Measurements from ENCODE around the gene ANKH.

ANKH gene

GRCh38 chr5:14730466-14730865, 141.1 kb downstream of the ANKH start:
- no peak overlapping the region for H4K8ac ChIP-seq (ENCODE audit: low read depth, low read length)
- WGBS (ENCODE audit: extremely low coverage, insufficient coverage, insufficient read length): no CpG with 5 or more reads among the region's 13 CpGs
- no peak overlapping the region for H3K27ac ChIP-seq (ENCODE audit: low read depth, low read length)
- peaks cover 0 to 6% of the 10 kb centered on the region in 2 experiments for H3K36me3 ChIP-seq (ENCODE audit: control insufficient read depth in 1 of 2, insufficient read depth in 2 of 2, low read length in 2 of 2)
- no peak overlapping the region for H2BK120ac ChIP-seq (ENCODE audit: insufficient read depth, low read length, poor library complexity)
- H3K4me3 ChIP-seq (ENCODE audit: low read depth, low read length): no peak overlapping the region
- no peak overlapping the region for H2BK5ac ChIP-seq (ENCODE audit: low read depth, low read length, poor library complexity)
- H3K4me2 ChIP-seq (ENCODE audit: low read length): no peak overlapping the region
- H2BK12ac ChIP-seq (ENCODE audit: low read length): no peak overlapping the region
- no peaks in the 10 kb centered on the region for H3K9me3 ChIP-seq (ENCODE audit: insufficient read depth, low read depth, low read length)
- no peak overlapping the region for H2AFZ ChIP-seq (ENCODE audit: insufficient read depth, low read length, poor library complexity)
- H3K79me1 ChIP-seq (ENCODE audit: low read length): peaks cover 6% of the 10 kb centered on the region
- H3K18ac ChIP-seq (ENCODE audit: low read length): no peak overlapping the region
- no peak overlapping the region for H2AK5ac ChIP-seq (ENCODE audit: low read length)
- H3K9ac ChIP-seq (ENCODE audit: low read length): no peak overlapping the region
- H3K4me1 ChIP-seq (ENCODE audit: control insufficient read depth in 1 of 2, insufficient read depth in 2 of 2, low read length in 2 of 2): peaks cover 16 to 18% of the 10 kb centered on the region in 2 experiments
- no peak for DNase-seq
- no peak overlapping the region for H4K91ac ChIP-seq (ENCODE audit: low read depth, low read length)
- H4K12ac ChIP-seq (ENCODE audit: low read depth, low read length): no peak overlapping the region
- no peaks in the 10 kb centered on the region for H3K79me2 ChIP-seq (ENCODE audit: control insufficient read depth, insufficient read depth, low read length, poor library complexity)
- no peak overlapping the region for H3K14ac ChIP-seq (ENCODE audit: low read length)
- H3K4ac ChIP-seq (ENCODE audit: low read depth, low read length): no peak overlapping the region
- H3K23ac ChIP-seq (ENCODE audit: low read length): no peak overlapping the region
- no peaks in the 10 kb centered on the region for H3K27me3 ChIP-seq (ENCODE audit: insufficient read depth, low read length)

DNA sequence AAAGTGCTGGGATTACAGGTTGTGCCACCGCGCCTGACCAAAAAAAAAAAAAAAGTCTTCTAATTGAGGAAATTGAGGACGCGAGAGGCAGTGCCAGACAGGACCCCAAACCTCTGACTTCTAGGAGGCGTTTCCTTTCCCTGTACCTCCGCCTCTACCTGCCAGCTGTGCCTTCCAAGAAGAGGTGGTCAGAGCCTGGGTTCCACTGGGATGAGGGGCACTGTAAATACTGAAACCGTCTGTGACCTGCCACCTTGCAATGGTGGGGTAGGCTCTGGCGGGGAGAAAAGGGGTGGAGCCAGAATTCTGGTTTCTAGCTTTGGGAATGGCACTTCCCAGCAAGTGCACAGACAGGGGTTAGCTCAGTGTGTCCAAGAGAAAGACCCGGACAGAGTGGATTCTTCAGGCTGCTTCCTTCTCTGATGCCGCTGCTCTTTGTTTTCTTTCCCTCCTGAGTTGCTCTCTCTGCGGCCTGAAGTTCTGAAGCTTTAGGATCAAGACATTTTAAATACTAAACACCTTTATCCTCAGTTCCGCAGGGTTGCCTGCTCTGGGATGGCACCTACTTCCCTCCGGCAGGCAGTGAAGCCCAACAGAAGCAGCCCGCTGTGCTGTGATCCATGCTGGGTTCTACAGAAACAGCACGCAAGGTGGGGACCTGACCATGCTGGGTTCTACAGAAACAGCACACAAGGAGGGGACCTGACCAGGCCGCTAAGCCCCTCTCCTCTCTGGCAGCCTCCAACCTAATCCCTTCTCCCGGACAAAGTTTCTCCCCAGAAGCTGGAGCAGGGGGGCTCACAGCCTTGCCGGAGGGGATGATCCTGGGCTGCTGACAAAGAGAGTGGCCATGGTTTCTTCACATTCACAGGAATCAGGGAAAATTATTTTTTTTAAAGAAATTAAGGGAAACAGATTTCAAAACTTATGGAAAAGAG, 141.9 kb downstream of the ANKH start:
- Histone ChIP-seq H3K36me3 (ENCODE audit: control insufficient read depth in 1 of 2, insufficient read depth in 2 of 2, low read length in 2 of 2) (peaks cover 0 to 6% of the 10 kb centered on the region in 2 experiments), H3K9ac (ENCODE audit: low read length) (no peak overlapping the region), H2BK120ac (ENCODE audit: insufficient read depth, low read length, poor library complexity) (no peak overlapping the region), H3K4me3 (ENCODE audit: low read depth, low read length) (no peak overlapping the region), H3K4ac (ENCODE audit: low read depth, low read length) (no peak overlapping the region), H3K4me1 (ENCODE audit: control insufficient read depth in 1 of 2, insufficient read depth in 2 of 2, low read length in 2 of 2) (peaks cover 16 to 20% of the 10 kb centered on the region in 2 experiments), H3K27ac (ENCODE audit: low read depth, low read length) (no peak overlapping the region), H3K18ac (ENCODE audit: low read length) (no peak overlapping the region), H2AFZ (ENCODE audit: insufficient read depth, low read length, poor library complexity) (no peak overlapping the region), H2AK5ac (ENCODE audit: low read length) (no peak overlapping the region), H3K79me2 (ENCODE audit: control insufficient read depth, insufficient read depth, low read length, poor library complexity) (no peaks in the 10 kb centered on the region), H4K12ac (ENCODE audit: low read depth, low read length) (no peak overlapping the region), H3K14ac (ENCODE audit: low read length) (no peak overlapping the region), H3K9me3 (ENCODE audit: insufficient read depth, low read depth, low read length) (no peaks in the 10 kb centered on the region), H2BK12ac (ENCODE audit: low read length) (no peak overlapping the region), H2BK5ac (ENCODE audit: low read depth, low read length, poor library complexity) (no peak overlapping the region), H4K8ac (ENCODE audit: low read depth, low read length) (no peak overlapping the region), H4K91ac (ENCODE audit: low read depth, low read length) (no peak overlapping the region), H3K23ac (ENCODE audit: low read length) (no peak overlapping the region), H3K79me1 (ENCODE audit: low read length) (peaks cover 6% of the 10 kb centered on the region), H3K27me3 (ENCODE audit: insufficient read depth, low read length) (no peaks in the 10 kb centered on the region), H3K4me2 (ENCODE audit: low read length) (no peak overlapping the region)
- DNase-seq: no peak
- WGBS (ENCODE audit: extremely low coverage, insufficient coverage, insufficient read length): no CpG with 5 or more reads among the region's 18 CpGs

GRCh38 chr5:14728459-14728938, 143.1 kb downstream of the ANKH start:
- H4K91ac ChIP-seq (ENCODE audit: low read depth, low read length): no peak overlapping the region
- H2AK5ac ChIP-seq (ENCODE audit: low read length): no peak overlapping the region
- H2BK5ac ChIP-seq (ENCODE audit: low read depth, low read length, poor library complexity): no peak overlapping the region
- H3K36me3 ChIP-seq (ENCODE audit: control insufficient read depth in 1 of 2, insufficient read depth in 2 of 2, low read length in 2 of 2): peaks cover 0 to 4% of the 10 kb centered on the region in 2 experiments
- no peak overlapping the region for H2AFZ ChIP-seq (ENCODE audit: insufficient read depth, low read length, poor library complexity)
- H2BK120ac ChIP-seq (ENCODE audit: insufficient read depth, low read length, poor library complexity): no peak overlapping the region
- H3K23ac ChIP-seq (ENCODE audit: low read length): no peak overlapping the region
- no peak overlapping the region for H3K27ac ChIP-seq (ENCODE audit: low read depth, low read length)
- H3K14ac ChIP-seq (ENCODE audit: low read length): peak overlapping the region; percentile 25
- peaks cover 16 to 20% of the 10 kb centered on the region in 2 experiments for H3K4me1 ChIP-seq (ENCODE audit: control insufficient read depth in 1 of 2, insufficient read depth in 2 of 2, low read length in 2 of 2)
- H3K79me2 ChIP-seq (ENCODE audit: control insufficient read depth, insufficient read depth, low read length, poor library complexity): no peaks in the 10 kb centered on the region
- peak overlapping the region; percentile 17 for H2BK12ac ChIP-seq (ENCODE audit: low read length)
- no peak overlapping the region for H3K4ac ChIP-seq (ENCODE audit: low read depth, low read length)
- WGBS (ENCODE audit: extremely low coverage, insufficient coverage, insufficient read length): no CpG with 5 or more reads among the region's 15 CpGs
- no peaks in the 10 kb centered on the region for H3K27me3 ChIP-seq (ENCODE audit: insufficient read depth, low read length)
- H3K9ac ChIP-seq (ENCODE audit: low read length): no peak overlapping the region
- H3K18ac ChIP-seq (ENCODE audit: low read length): no peak overlapping the region
- no peak overlapping the region for H4K8ac ChIP-seq (ENCODE audit: low read depth, low read length)
- no peaks in the 10 kb centered on the region for H3K9me3 ChIP-seq (ENCODE audit: insufficient read depth, low read depth, low read length)
- DNase-seq: no peak
- peak overlapping the region; percentile 6 for H4K12ac ChIP-seq (ENCODE audit: low read depth, low read length)
- H3K4me2 ChIP-seq (ENCODE audit: low read length): no peak overlapping the region
- no peak overlapping the region for H3K4me3 ChIP-seq (ENCODE audit: low read depth, low read length)
- H3K79me1 ChIP-seq (ENCODE audit: low read length): peaks cover 6% of the 10 kb centered on the region

DNA sequence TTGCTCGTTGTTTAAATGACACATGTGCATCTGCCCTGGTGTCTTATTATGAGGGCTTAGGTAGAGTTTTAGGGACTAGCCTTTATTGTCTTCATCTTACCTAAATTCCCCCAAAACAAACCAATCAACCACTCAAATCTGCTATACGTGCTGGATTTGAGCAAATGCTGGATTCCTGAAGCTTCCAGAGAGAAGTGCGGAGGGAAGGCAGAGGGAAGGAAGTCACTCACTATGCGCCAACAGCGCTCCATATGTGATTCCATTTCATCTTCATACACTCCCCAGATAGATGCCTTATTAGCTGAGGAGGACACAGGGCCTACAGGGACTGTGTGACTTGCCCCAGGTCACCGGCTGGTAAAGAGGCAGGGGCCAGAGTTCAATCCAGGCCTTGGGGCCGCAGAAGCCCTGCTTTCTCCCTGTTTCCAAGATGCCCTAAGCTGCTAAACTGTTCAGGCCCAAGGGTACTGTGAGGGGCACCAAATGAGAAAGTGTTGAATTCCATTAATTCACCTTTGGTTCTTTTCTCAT, 143.6 kb downstream of the ANKH start:
- Histone ChIP-seq H2AK5ac (ENCODE audit: low read length) (no peak overlapping the region), H2BK12ac (ENCODE audit: low read length) (peak overlapping the region; percentile 2), H3K79me1 (ENCODE audit: low read length) (peaks cover 6% of the 10 kb centered on the region), H3K18ac (ENCODE audit: low read length) (no peak overlapping the region), H4K12ac (ENCODE audit: low read depth, low read length) (no peak overlapping the region), H2AFZ (ENCODE audit: insufficient read depth, low read length, poor library complexity) (no peak overlapping the region), H3K9ac (ENCODE audit: low read length) (no peak overlapping the region), H2BK5ac (ENCODE audit: low read depth, low read length, poor library complexity) (no peak overlapping the region), H3K14ac (ENCODE audit: low read length) (no peak overlapping the region), H4K91ac (ENCODE audit: low read depth, low read length) (no peak overlapping the region), H3K27ac (ENCODE audit: low read depth, low read length) (no peak overlapping the region), H4K8ac (ENCODE audit: low read depth, low read length) (no peak overlapping the region), H3K9me3 (ENCODE audit: insufficient read depth, low read depth, low read length) (no peaks in the 10 kb centered on the region), H3K79me2 (ENCODE audit: control insufficient read depth, insufficient read depth, low read length, poor library complexity) (no peaks in the 10 kb centered on the region), H3K27me3 (ENCODE audit: insufficient read depth, low read length) (no peaks in the 10 kb centered on the region), H3K36me3 (ENCODE audit: control insufficient read depth in 1 of 2, insufficient read depth in 2 of 2, low read length in 2 of 2) (peaks cover 0 to 4% of the 10 kb centered on the region in 2 experiments), H3K23ac (ENCODE audit: low read length) (no peak overlapping the region), H3K4me3 (ENCODE audit: low read depth, low read length) (no peak overlapping the region), H3K4ac (ENCODE audit: low read depth, low read length) (no peak overlapping the region), H3K4me1 (ENCODE audit: control insufficient read depth in 1 of 2, insufficient read depth in 2 of 2, low read length in 2 of 2) (peaks cover 16 to 20% of the 10 kb centered on the region in 2 experiments), H3K4me2 (ENCODE audit: low read length) (no peak overlapping the region), H2BK120ac (ENCODE audit: insufficient read depth, low read length, poor library complexity) (no peak overlapping the region)
- DNase-seq: no peak
- no CpG with 5 or more reads among the region's 7 CpGs for WGBS (ENCODE audit: extremely low coverage, insufficient coverage, insufficient read length)
